Measurements from ENCODE around the gene DNAJC1.

DNAJC1 gene

DNA sequence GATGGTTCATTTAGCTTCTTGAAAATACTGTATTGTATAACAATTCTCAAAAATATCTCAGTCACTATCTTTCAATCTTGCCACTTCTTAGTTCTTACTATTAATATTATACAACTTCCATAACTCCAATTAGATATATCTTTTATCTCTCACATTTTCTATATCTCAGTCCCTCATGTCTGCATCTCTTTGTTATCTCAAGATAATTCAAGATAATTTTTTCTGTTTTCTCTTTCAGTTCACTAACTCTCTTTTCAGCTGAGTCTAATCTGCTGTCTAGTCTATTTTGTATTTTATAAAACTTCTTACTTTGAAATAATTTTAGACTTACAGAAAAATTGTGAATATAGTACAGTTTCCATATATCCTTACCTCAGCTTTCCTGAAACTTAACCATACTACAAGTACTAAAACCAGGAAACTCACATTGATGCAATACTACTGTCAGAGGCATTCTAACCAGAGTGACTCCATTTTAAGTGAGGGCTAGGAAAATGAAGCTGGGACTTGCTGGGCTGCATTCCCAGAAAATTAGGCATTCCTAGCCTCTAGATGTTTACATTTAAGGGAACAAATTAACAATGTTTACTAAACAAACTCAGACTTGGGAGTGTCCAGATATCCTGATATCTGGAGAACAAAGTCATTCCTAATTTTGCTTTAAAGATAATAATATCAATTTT is 38.4 kb downstream of the DNAJC1 start:
- in situ Hi-C loops (cut with HindIII; ENCODE audit: low sequenced_read_pairs), result no loop called here
- H3K4me3 ChIP-seq (ENCODE audit: low read depth, low read length), result no peak overlapping the region
- DNase-seq (ENCODE audit: low read depth, low spot score), result no peak
- no peak for TF ChIP-seq CTCF (IDR thresholded peaks at IDR 0.05; ENCODE audit: low read depth, low read length)

DNA sequence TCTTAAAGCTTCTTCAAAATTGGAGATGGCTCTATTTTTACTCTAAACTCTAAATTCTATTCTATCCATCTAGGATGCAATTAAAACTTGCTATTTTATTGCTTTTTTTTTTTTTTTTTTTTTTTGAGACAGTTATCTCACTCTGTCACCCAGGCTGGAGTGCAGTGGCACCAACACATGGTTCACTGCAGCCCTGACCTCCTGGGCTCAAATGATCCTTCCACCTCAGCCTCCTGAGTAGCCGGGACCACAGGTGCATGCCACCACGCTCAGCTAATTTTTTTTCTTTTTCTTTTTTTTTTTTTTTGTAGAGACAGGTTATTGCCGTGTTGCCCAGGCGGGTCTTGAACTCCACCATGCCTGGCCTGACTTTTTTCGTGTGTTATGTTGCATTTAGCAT is 41.2 kb downstream of the DNAJC1 start:
- in situ Hi-C loops (cut with HindIII; ENCODE audit: low sequenced_read_pairs), result no loop called here
- H3K4me3 ChIP-seq (ENCODE audit: low read depth, low read length), result no peak overlapping the region
- no peak for TF ChIP-seq CTCF (IDR thresholded peaks at IDR 0.05; ENCODE audit: low read depth, low read length)
- no peak for DNase-seq (ENCODE audit: low read depth, low spot score)

DNA sequence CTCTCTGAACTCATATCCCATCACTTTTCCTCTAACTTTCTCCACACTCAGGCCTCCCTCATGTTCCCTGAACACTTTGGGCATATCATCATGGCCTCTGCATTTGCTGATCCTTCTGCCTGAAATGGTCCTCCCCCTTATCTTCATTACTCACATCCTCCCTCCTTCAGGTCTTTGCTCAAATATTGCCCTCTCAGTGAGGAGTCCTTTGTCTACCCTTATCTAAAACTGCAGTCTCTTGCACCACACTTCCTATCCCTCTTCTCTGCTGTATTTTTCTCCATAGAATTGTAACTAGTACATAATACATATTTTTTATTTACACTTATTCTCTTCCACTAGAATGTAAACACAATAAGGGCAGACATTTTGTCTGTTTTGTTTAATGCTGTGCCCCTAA is 41.7 kb downstream of the DNAJC1 start:
- TF ChIP-seq CTCF (IDR thresholded peaks at IDR 0.05; ENCODE audit: low read depth, low read length), result no peak
- in situ Hi-C loops (cut with HindIII; ENCODE audit: low sequenced_read_pairs), result no loop called here
- no peak overlapping the region for H3K4me3 ChIP-seq (ENCODE audit: low read depth, low read length)
- DNase-seq (ENCODE audit: low read depth, low spot score), result no peak

GRCh38 chr10:21959998-21960397 is 43.5 kb downstream of the DNAJC1 start:
- H3K4me3 ChIP-seq (ENCODE audit: low read depth, low read length), result no peak overlapping the region
- TF ChIP-seq CTCF (IDR thresholded peaks at IDR 0.05; ENCODE audit: low read depth, low read length), result no peak
- in situ Hi-C loops (cut with HindIII; ENCODE audit: low sequenced_read_pairs), result no loop called here
- DNase-seq (ENCODE audit: low read depth, low spot score), result no peak

DNA sequence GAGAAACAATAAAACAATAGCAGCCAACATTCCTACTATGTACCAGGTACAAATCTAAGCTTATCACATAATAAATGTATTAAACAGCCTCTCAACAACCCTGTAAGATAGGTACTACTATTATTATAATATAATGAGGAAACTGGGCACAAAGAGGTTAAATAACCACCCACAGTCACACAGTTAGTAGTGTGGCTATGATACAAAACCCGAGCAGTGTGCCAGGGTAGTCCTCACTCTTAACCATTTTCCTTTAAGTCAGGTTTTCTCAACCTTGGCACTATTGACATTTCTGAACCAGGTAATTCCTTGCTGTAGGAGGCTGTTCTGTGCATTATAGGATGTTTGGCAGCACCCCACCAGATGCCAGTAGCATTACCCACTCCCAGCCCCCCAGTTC is 48.8 kb downstream of the DNAJC1 start:
- DNase-seq (ENCODE audit: low read depth, low spot score), result no peak
- in situ Hi-C loops (cut with HindIII; ENCODE audit: low sequenced_read_pairs), result no loop called here
- H3K4me3 ChIP-seq (ENCODE audit: low read depth, low read length), result no peak overlapping the region
- no peak for TF ChIP-seq CTCF (IDR thresholded peaks at IDR 0.05; ENCODE audit: low read depth, low read length)

DNA sequence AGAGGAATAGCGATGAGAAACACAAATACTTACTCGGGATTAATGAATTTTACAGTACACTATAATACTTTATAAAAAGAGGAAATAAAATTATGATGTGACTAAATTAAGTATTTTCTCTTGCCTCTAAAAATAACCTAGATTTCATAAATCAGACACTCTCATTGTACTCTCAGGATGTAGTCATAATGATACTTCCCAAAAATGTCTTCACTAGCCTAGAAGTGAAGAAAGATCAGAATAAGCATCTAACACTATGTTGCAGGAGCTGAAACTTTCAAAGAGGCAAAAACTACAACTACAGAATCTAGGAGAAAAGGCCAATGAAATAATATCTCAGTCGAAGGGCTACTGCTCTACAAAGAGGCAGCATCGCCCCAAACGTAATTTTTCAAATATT is 49.4 kb downstream of the DNAJC1 start:
- no peak overlapping the region for H3K4me3 ChIP-seq (ENCODE audit: low read depth, low read length)
- no peak for DNase-seq (ENCODE audit: low read depth, low spot score)
- TF ChIP-seq CTCF (IDR thresholded peaks at IDR 0.05; ENCODE audit: low read depth, low read length), result no peak
- in situ Hi-C loops (cut with HindIII; ENCODE audit: low sequenced_read_pairs), result no loop called here
